AG09319 (cell line): ENCODE measurements around the gene ANTKMT.

Experiments used
- DNase-seq: peaks from one replicate; pipeline ENCODE4 v3.0.0-alpha.2; 2010; ENCODE audit warnings: low read depth; ENCODE audit errors: extremely low read depth
- CTCF ChIP-seq: IDR thresholded peaks from 2 replicates; pipeline ENCODE4 v1.5.1; 2011; ENCODE audit warnings: low read depth, mild to moderate bottlenecking, inconsistent platforms, low read length, moderate library complexity

Gene ANTKMT

GRCh38 chr16:763369-764183, 42.6 kb downstream of the ANTKMT start:
- no peak for TF ChIP-seq CTCF
- DNase-seq: no peak

- no peak for DNase-seq
- TF ChIP-seq CTCF: no peak
Measured at GRCh38 chr16:764184-764750, 43.3 kb downstream of the ANTKMT start.

GRCh38 chr16:764848-765487, 44.0 kb downstream of the ANTKMT start:
- no peak for DNase-seq

GRCh38 chr16:765488-765865, 44.5 kb downstream of the ANTKMT start:
- TF ChIP-seq CTCF: no peak
- DNase-seq: no peak

More at GRCh38 chr16:764848-765487, 44.0 kb downstream of the ANTKMT start:
- TF ChIP-seq CTCF: no peak

DNA sequence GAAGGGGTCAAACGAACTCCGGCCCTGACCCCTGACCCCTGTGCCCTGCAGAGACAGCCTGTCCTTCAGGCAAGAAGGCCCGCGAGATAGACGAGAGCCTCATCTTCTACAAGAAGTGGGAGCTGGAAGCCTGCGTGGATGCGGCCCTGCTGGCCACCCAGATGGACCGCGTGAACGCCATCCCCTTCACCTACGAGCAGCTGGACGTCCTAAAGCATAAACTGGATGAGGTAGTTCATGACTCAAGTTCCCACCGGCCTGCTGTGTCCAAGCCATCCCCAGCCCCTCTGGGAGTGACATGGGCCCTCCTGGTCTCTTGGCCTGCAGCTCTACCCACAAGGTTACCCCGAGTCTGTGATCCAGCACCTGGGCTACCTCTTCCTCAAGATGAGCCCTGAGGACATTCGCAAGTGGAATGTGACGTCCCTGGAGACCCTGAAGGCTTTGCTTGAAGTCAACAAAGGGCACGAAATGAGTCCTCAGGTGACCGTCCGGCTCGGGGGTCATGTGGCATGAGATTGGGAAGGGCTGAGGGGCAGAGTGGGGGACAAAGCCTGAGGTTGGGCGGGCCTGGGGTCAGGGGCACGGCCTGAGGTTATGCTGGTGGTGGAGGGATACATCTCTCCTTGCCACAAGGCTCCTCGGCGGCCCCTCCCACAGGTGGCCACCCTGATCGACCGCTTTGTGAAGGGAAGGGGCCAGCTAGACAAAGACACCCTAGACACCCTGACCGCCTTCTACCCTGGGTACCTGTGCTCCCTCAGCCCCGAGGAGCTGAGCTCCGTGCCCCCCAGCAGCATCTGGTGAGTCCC, 45.3 kb downstream of the ANTKMT start:
- DNase-seq: no peak
- no peak for TF ChIP-seq CTCF

GRCh38 chr16:766820-767640, 46.1 kb downstream of the ANTKMT start:
- no peak for DNase-seq
- no peak for TF ChIP-seq CTCF
